Heart right ventricle (tissue), 16 donors: ENCODE measurements around the gene SPTBN1. TPM values are rescaled to one million over a fixed set of nuclear protein-coding genes. Genes with fewer than 3 reads are reported as not detected.

Experiments used
- ATAC-seq, 8 donors: fragments of 200-7000 bp; cut with Tn5 transposase; one replicate each; pipeline ENCODE4 v1.9.1; 2020; ENCODE audit warnings: mild to moderate bottlenecking in 8 of 8, moderate library complexity in 8 of 8, moderate number of reproducible peaks in 1 of 8
- DNase-seq, 2 donors: peaks; one replicate each; pipeline ENCODE4 v3.0.0-alpha.2; 2020
- H3K27ac ChIP-seq, 10 donors: fragments of 200-600 bp; sonication (generic) in 2 of 10; one replicate each; pipeline versions ENCODE4 v1.5.0 to v1.8.0; 2020 to 2022; ENCODE audit warnings: mild to moderate bottlenecking in 3 of 10
- H3K27me3 ChIP-seq, 7 donors: fragments of 200-600 bp; one replicate each; pipeline ENCODE4 v1.8.0; 2021 to 2022; ENCODE audit warnings: mild to moderate bottlenecking in 2 of 7
- H3K36me3 ChIP-seq, 9 donors: fragments of 200-600 bp; sonication (generic) in 1 of 9; one replicate each; pipeline versions ENCODE4 v1.5.0 to v1.8.0; 2020 to 2022; ENCODE audit warnings: mild to moderate bottlenecking in 2 of 9
- H3K4me1 ChIP-seq, 9 donors: fragments of 200-600 bp; sonication (generic) in 1 of 9; one replicate each; pipeline versions ENCODE4 v1.5.0 to v1.8.0; 2020 to 2022; ENCODE audit warnings: mild to moderate bottlenecking in 4 of 9
- H3K4me3 ChIP-seq, 10 donors: fragments of 200-600 bp; sonication (generic) in 2 of 10; one replicate each; pipeline versions ENCODE4 v1.5.0 to v1.8.0; 2020 to 2022; ENCODE audit warnings: mild to moderate bottlenecking in 7 of 10, moderate library complexity in 2 of 10
- H3K9me3 ChIP-seq, 11 donors: fragments of 200-600 bp in 10 of 11; sonication (generic) in 2 of 11; one replicate each; pipeline versions ENCODE4 v1.5.0 to v1.8.0; 2013 to 2022; ENCODE audit warnings: mild to moderate bottlenecking in 2 of 11, control low read depth in 1 of 11, moderate library complexity in 1 of 11
- CTCF ChIP-seq, 9 donors: fragments of 200-600 bp; sonication (generic) in 2 of 9; IDR thresholded peaks; one replicate each; pipeline versions ENCODE4 v1.5.0 to v1.8.0; 2021 to 2022; ENCODE audit warnings: antibody characterized with exemption in 9 of 9, mild to moderate bottlenecking in 5 of 9, moderate library complexity in 1 of 9
- WGBS, 2 donors: extraction: QIAGEN DNeasy Blood & Tissue Kit; methylation state at CpG; one replicate each; pipeline ENCODE4 v1.1.7; 2013; ENCODE audit warnings: inconsistent platforms in 1 of 2; 5-methylcytosine and 5-hydroxymethylcytosine counted together
- intact Hi-C, 10 donors: fragments of 100-400 bp; cut with DNase I; formaldehyde crosslinking; loops; one replicate each; pipeline versions ENCODE4 v1.11.1 to v1.14.2; 2022
- polyA plus RNA-seq, 2 donors: library from polyadenylated mRNA; stranded (reverse); fragments of 200-250 nt; gene quantifications; one replicate each; pipeline ENCODE4 v1.2.3, GENCODE V29; 2013
- total RNA-seq, 10 donors: library from RNA; stranded (reverse); fragmentation: NEBNext Ultra II Directional in 3 of 10; extraction: Animal tissue kit (Norgen Biotek cat#: 25700) in 3 of 10; gene quantifications; one replicate each; pipeline versions ENCODE4 v1.2.1 to v1.2.4, GENCODE V29; 2021 to 2023
- donor health status: Arrhythmogenic right ventricular cardiomyopathy.
- donor health status: ischemic (EF 13 %, LVEDD 7.1; RV severe dilation, severe dysfunction).
- donor health status: healthy with polysubstance abuse.
- donor health status: DM: no; HTN: yes; CAD: no.
- donor health status: DM: no; HTN: no; CAD: no.
- donor health status: ischemic (EF 25% LVEDD 6.9; RV normal size, moderate dysfunction).
- donor health status: ischemic (EF 25% LVEDD 5.7; RV mildly dilated, moderate dysfunction).
- donor health status: healthy.
- donor health status: DM: yes; HTN: yes; CAD: no.
- donor health status: Ischemic cardiomyopathy.
- donor health status: ischemic (EF 35%, LVEDD 5.7; RV mildly dilated, moderate dysfunction).
- donor health status: nonischemic (EF 11% LVEDD 7.7; RV severe dilation, severe dysfunction).
- donor health status: DM: yes; HTN: yes; CAD: no.
- donor health status: PGD.
- donor health status: ischemic (EF 29% LVEDD 5.4; RV normal size, mild dysfunction).
- donor health status: nonischemic (EF 23%, LVEDD 6.1; RV moderate dilation, normal function).

The SPTBN1 gene
- total and polyA plus RNA-seq, 12 donors: 91.1 to 643 (median 494) TPM

DNA sequence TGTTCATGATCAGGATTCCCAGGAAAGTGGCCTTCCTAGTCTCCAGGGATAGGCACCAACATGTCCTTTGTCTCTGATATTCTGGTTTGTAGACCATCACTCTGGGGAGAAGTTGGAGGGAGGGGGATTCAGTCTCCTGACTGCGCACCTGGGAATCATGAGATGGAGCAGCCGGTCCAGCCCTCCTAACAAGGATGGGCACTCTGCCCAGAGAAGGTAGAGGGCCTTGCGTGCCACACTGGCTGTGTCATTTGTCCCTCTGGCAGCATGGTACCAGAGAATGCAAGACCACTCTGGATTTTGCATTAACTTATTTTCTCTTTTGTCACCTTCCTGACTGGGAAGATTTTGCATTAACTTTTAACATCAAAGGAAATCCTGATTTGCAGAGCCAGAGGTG lies 192.1 kb downstream of the SPTBN1 start:
- Histone ChIP-seq H3K36me3 (peaks cover 0 to 100% (median 96%) of the 10 kb centered on the region in 9 donors), H3K4me1 (peaks cover 0 to 4% (median 1%) of the 10 kb centered on the region in 9 donors), H3K27ac (peak overlapping the region in 1 of 10 donors; percentile 13), H3K9me3 (no peaks in the 10 kb centered on the region), H3K27me3 (no peaks in the 10 kb centered on the region), H3K4me3 (no peak overlapping the region)
- 56 to 65% methylated on average over 3 of the region's 3 CpGs for WGBS, 2 donors
- ATAC-seq (peak in 4 of 8 donors; percentile 36 to 52 (median 42)), DNase-seq (no peak)
- intact Hi-C loops: loop anchor here in 3 of 10 donors (5.0 to 10.0 kb wide), 3 partner anchors 123 to 143 kb away; no protein-coding TSS in a partner anchor
- no peak for TF ChIP-seq CTCF (IDR thresholded peaks at IDR 0.05)

GRCh38 chr2:54649191-54649590 lies 193.1 kb downstream of the SPTBN1 start:
- Histone ChIP-seq H3K36me3 (peaks cover 5 to 100% (median 97%) of the 10 kb centered on the region in 9 donors), H3K4me3 (no peak overlapping the region), H3K27ac (peak overlapping the region in 2 of 10 donors; percentile 13 to 16), H3K9me3 (no peaks in the 10 kb centered on the region), H3K4me1 (peaks cover 0 to 4% (median 0%) of the 10 kb centered on the region in 9 donors), H3K27me3 (no peaks in the 10 kb centered on the region)
- WGBS, 2 donors: 90 to 93% methylated on average over 4 of the region's 4 CpGs
- TF ChIP-seq CTCF (IDR thresholded peaks at IDR 0.05): no peak
- intact Hi-C loops: loop anchor here in 3 of 10 donors (5.0 to 10.0 kb wide), 3 partner anchors 124 to 144 kb away; no protein-coding TSS in a partner anchor
- ATAC-seq (no peak), DNase-seq (no peak)

GRCh38 chr2:54649633-54650032 lies 193.5 kb downstream of the SPTBN1 start:
- DNase-seq (no peak), ATAC-seq (no peak)
- Histone ChIP-seq H3K36me3 (peaks cover 5 to 100% (median 97%) of the 10 kb centered on the region in 9 donors), H3K27me3 (no peaks in the 10 kb centered on the region), H3K27ac (peak overlapping the region in 1 of 10 donors; percentile 1), H3K9me3 (no peaks in the 10 kb centered on the region), H3K4me1 (peaks cover 0 to 4% (median 0%) of the 10 kb centered on the region in 9 donors), H3K4me3 (no peak overlapping the region)
- intact Hi-C loops: loop anchor here in 4 of 10 donors (5.0 to 10.0 kb wide), 3 partner anchors 125 to 145 kb away; no protein-coding TSS in a partner anchor
- WGBS, 2 donors: 93 to 94% methylated on average over 12 of the region's 12 CpGs
- no peak for TF ChIP-seq CTCF (IDR thresholded peaks at IDR 0.05)

- no peak for TF ChIP-seq CTCF (IDR thresholded peaks at IDR 0.05)
- Histone ChIP-seq H3K9me3 (no peaks in the 10 kb centered on the region), H3K4me1 (peaks cover 0 to 4% (median 0%) of the 10 kb centered on the region in 9 donors), H3K4me3 (no peak overlapping the region), H3K27ac (peak overlapping the region in 1 of 10 donors; percentile 18), H3K27me3 (no peaks in the 10 kb centered on the region), H3K36me3 (peaks cover 5 to 100% (median 98%) of the 10 kb centered on the region in 9 donors)
- DNase-seq (no peak), ATAC-seq (no peak)
- intact Hi-C loops: loop anchor here in 1 of 10 donors (10.0 kb wide), 1 partner anchor 126 kb away; no protein-coding TSS in a partner anchor
- WGBS, 2 donors: 96% methylated on average over 2 of the region's 2 CpGs
Observed at GRCh38 chr2:54650612-54651011, 194.5 kb downstream of the SPTBN1 start.
